GM18526 (cell line): Measurements from ENCODE around the gene FHAD1.

Source experiments
- POLR2A ChIP-seq: IDR thresholded peaks from 3 replicates; pipeline ENCODE4 v1.6.1; 2011; ENCODE audit not compliant: insufficient read length; ENCODE audit errors: extremely low read depth

FHAD1 gene

DNA sequence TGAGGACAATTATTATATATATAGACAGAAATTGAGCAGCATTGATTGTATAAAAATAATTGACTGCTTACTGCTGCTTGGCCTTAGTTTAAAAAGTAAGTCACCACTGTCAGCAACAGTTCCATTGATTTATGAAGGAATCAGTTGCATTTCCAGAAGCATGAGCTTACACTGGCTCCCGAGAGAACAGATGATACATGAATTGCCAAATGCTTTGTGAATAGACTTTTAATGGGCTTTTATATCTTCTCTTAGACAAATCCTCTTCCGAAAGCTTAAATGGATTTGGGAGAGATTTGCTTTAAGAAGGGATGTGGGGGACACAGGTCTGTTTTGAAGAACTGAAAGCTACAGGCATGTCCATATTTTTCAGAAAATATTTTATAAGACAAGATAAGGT is 7.5 kb downstream of the FHAD1 start:
- no peak for TF ChIP-seq POLR2A

DNA sequence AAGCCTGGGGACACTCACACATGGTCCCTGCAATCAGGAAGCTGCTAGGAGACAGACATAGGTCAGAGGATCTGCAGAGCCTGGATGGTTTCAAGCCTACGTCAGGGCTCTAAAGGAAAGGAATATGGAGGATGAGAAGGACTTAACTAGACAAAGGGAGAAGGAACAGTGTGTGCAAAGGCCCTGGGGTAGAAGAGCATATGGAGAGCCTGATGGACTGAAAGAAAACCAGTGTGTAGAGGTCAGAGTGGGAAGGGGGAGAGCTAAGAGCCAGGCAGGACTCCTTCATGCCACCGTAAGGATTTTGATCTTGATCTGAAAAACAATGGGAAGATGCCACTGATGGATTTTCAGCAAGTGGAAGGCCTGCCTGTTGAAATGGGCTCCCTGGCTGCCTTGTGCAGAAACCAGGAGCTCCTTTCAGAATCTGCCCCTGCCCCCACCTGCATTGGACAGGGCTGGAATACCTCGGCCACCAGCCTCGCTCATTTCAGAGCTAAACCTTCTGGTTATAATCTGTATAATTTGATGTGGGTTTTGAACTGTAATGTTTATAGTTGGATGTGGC is 8.6 kb downstream of the FHAD1 start:
- no peak for TF ChIP-seq POLR2A

DNA sequence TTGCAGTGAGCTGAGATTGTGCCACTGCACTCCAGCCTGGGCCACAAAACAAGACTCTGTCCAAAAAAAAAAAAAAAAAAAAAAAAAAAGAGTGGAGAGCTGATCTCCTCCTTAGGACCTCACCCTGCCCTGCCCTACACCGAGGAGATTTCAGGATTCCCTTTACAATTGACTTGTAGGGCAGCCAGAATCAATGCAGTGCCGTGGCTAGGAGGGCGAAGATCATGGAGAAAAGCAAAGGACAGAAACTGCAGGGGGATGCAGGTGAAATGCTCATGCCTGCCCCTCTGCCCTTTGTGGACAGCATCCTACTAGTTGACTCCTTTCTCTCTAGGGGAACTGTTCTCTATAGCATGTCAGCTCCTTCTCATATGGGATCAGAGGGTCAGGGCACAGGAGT is 9.6 kb downstream of the FHAD1 start:
- TF ChIP-seq POLR2A = no peak

DNA sequence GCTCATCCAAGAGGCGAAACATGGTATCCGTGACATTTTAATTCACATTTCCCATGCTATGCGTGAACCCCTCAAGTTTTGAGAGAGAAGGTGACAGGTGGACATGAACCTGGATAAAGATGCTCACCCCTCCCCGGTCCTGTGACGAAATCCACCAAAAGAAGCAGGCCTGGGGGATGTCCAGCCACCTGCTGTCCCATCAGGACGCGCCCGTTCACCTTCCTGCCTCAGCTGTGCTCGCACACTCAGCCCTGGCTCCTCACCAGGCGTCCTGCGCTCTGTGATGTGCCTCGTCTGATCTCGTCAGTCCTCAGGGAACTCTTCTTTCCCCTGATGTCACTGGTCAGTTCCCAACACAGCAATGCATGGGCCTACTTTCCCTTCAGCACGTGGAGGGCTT is 10.3 kb downstream of the FHAD1 start:
- TF ChIP-seq POLR2A = no peak

DNA sequence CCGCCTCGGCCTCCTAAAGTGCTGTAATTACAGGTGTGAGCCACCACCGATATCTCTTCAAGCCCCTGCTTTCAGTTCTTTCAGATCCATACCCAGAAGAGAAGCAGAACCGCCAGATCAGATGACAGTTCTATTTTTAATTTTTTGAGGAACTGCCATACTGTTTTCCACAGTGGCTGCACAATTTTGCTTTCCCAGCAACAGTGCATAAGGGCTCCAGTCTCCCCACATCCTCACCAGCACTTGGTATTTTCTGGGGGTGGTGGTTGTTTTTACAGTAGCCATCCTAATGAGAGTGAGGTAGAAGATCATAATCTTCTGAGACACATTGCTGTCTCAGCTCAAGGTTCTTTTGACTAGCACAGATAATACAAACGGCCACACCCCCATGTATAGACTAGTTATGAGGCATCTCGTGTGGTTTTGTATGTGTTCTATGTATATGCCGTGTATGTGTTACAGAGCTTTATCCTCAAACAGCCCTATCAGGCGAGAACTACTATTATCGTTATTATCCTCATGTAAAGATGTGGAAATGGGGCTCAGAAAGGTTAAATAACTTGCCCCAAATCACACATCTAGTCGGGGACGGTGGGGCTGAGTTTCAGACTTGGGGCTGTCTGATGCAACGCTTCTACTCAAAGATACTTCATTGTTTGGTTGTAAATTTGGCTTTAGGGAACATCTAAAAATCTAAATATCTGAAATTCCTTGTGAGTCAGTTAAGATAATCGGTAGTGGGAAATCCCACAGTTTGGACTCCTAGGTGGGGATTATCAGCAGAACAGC is 12.0 kb downstream of the FHAD1 start:
- no peak for TF ChIP-seq POLR2A

DNA sequence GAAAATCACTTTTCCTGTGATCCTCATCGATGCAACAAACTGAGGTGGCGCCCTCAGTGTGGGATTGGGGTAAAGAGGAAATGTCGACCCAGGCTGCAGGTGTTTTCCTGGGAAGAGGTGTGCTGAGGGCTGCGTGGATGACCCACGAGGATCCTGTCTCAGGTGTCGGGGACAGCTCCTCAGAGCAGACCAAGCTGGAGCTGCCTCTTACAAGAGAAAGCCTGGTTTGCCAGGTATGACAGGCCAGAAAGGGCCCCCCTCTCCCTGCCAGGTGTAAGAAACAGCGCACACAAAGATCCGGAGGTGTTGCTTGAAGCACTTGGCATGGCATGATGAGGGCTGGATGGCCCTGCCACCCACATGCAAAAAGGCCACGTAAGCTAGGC is 12.6 kb downstream of the FHAD1 start:
- TF ChIP-seq POLR2A = no peak

DNA sequence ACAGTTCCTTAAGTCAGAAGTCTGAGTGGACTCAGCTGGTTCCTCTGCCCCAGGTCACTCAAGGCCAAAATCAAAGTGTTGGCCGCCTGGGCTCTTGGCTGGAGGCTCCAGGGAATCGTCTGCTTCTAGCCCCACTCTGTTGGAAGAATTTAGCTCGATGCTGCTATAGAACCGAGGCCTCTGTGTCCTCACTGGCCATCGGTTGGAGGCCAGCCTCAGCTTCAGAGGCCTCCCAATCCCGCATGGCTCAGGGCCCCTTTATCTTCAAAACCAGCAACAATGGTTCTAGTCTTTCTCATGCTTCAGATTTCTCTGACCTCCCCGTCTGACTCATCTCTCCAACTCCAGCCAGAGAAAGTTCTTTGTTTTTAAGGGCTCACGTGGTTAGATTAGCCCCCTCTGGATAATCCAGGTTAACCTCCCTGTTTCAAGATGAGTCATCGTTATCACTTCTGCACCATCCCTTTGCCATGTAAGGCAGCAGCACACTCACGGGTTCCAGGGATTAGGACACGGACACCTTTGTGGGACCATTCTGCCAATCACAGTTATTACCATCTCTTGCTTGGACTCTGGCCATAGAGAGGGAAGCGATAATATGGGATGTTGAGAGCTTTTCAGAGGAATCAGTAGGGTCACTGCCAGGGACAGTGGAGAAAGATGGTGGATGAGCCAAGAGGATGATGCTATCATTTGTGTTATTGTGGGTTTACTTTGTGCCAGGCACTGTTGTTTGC is 13.6 kb downstream of the FHAD1 start:
- no peak for TF ChIP-seq POLR2A

DNA sequence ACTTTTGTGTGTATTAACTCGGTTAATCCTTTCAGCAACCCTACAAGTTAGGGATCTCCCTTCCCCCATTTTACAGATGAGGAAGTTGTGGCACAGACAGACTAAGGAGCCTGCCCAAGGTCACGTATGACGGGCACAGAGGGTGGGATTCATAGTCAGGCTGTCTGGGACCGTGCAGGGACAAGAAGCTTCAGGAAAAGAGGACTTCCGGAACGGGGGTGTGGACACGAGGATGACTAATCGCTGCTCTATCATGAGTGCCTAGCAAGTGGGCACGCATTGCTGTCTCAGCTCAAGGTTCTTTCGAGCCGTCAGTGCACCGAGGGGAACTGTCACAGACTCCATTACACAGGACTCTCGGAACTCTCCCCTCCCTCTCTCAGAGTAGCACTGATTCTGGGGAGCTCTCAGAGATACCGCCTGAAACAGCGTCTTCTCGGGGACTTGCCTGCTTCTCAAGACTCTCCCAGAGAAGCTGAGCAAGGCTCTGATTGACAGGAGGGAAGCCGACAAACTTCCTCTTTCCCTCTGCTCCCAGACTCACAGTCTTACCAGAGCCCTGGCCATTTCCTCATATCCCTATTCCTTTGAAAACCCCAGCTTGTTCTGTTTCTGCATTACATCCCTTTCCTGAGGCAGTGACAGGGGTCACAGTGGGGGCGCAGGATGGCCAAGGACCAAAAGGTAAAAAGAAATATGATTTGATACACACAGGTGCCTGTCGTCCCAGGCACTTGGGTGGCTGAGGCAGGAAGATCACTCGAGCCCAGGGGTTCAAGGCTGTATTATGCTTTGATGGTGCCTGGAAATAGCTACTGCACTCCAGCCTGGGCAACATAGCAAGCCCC is 14.4 kb downstream of the FHAD1 start:
- no peak for TF ChIP-seq POLR2A

DNA sequence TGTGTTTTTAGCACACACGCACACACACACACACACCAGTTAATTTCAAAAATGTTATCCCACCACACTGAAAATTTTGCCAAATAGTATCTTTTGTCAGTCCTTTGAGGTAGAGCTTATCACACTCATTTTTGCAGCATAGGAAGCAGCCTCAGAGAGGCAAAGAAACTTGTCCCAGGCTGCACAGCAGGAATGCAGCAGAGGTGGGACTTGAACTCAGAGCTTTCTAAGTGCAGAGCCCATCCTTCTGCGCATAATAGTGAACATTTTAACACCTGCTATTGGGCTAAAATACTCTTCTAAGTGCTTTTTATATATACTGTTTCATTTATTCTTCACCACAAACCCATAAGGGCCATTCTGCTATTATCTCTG is 15.0 kb downstream of the FHAD1 start:
- TF ChIP-seq POLR2A = no peak

DNA sequence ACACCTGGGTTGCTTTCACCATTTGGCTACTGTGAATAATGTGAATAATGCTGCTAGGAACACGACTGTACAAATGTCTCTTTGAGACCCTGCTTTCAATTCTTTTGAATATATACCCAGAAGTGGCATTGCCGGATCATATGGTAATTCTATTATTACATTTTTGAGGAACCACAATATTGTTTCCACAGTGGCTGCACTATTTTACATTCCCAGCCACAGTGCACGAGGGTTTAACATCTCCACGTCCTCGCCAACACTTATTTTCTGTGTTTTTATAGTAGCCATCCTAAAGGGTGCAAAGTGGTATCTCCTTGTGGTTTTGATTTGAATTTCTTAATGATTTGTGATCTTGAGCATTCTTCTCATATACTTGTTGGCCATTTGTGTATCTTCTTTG is 15.7 kb downstream of the FHAD1 start:
- TF ChIP-seq POLR2A = no peak

DNA sequence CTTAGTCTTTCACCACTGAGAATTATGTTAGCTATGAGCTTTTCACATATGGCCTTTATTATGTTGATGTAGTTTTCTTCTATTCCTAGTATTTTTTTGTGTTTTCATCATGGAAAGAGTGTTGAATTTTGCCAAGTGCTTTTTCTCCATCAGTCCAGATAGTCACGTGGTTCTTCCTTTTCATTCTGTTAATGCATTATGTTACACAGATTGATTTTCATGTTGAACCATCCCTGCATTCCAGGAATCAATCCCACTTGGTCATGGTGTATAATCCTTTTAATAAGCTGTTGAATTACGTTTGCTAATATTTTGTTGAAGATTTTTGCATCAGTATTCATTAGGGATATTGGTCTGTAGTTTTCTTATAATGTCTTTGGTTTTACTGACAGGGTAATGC is 17.7 kb downstream of the FHAD1 start:
- TF ChIP-seq POLR2A = no peak

DNA sequence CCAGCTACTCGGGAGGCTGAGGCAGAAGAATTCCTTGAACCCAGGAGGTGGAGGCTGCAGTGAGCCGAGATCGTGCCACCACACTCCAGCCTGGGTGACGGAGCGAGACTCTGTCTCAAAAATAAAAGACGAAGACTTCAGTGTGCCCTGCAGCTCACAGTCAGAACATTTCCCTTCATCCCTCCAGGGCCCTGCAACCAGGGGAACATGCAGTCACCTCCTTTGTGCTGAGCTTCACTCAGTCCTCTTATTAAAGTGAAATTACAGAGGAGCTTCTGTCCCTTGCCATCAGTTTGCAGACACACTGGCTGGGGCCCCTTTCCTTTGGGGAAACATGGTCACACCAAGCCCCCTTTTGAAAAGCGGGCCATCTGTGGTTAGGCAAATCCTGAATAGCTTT is 24.2 kb downstream of the FHAD1 start:
- TF ChIP-seq POLR2A = no peak

DNA sequence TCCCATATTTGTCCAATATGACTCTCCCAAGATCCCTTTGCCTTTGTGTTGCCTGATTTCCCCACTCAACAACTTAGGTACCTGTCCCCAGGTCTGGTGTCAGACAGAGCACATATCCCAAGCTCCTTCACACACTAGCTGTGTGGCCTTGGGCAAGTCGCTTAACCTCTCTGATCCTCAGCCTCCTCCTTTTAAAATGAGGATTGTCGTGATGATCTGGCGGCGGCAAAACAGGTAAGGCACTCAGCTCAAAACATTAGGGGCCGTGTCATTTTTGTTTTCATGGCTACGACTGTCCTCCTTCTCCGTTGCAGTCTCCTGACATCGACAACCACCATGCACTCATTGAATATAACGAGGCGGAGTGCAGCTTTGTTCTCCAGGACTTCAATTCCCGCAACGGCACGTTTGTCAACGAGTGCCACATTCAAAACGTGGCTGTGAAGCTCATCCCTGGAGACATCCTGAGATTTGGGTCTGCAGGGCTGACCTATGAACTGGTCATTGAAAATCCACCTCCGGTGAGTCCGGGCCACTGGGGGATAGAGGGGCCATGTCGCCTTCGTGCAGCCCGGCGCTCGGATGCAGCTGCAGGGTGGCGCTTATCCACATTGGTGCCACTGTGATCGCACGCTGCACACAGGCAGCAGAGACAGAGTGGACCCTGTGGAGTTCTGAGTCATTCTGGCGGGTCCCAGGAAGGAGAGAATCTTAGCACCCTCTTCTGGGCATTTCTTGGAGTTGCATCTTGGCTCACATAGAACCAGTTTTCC is 25.2 kb downstream of the FHAD1 start:
- no peak for TF ChIP-seq POLR2A

DNA sequence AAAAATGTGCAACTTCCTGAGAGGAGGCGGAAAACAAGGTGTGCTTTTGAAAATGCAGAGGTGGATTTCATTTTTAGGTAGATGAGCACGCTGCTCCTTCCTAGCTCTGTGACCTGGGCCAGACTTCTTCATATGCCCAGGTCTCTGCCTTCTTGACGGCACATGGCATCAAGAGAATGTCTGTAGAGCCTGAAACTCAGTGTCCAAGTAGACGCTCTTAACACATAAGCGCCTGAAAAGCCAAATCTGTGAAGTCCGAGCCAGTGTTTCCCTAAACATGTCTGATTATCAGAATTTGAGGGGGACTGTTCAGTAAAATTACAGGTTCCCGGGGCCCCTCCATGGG is 25.7 kb downstream of the FHAD1 start:
- TF ChIP-seq POLR2A = no peak

DNA sequence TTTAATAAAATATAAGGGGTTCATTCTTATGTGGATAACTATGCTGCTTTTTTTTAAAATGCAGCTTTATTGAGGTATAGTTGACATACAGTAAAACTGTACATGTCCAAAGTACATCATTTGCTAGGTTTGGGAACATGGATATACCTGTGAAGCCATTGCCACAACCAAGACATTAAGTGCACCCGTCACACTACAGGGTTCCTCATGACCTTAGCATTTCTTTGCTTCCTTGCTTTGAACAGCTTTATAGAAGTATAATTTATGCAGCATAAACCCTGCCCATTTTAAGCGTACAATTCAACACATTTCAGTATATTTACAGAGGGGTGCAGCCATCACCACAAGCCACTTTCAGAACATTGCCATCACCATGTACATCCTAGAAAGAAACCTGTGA is 26.3 kb downstream of the FHAD1 start:
- no peak for TF ChIP-seq POLR2A
